ENCODE measurements around the gene GRK6. TPM values are rescaled to one million over a fixed set of nuclear protein-coding genes. Genes with fewer than 3 reads are reported as not detected.

The GRK6 gene
- total RNA-seq, 1 donor from 2014 or later, result 43.9 TPM

- H3K36me3 ChIP-seq, result no peaks in the 10 kb centered on the region
- intact Hi-C loops (cut with DNase I), result loop anchor here (10.0 kb wide), 1 partner anchor 54 kb away; the partner anchor contains the start of genes F12 and PFN3
These were observed 32.5 kb downstream of the GRK6 start for GRCh38 chr5:177458912-177459350.

GRCh38 chr5:177459357-177459756, 32.9 kb downstream of the GRK6 start:
- TF ChIP-seq CTCF (IDR thresholded peaks at IDR 0.05), result no peak
- DNase-seq (no peak), ATAC-seq (no peak)
- intact Hi-C loops (cut with DNase I), result loop anchor here (10.0 kb wide), 1 partner anchor 55 kb away; the partner anchor contains the start of genes F12 and PFN3
- H3K4me3 ChIP-seq, result no peak overlapping the region
- H3K4me1 ChIP-seq, result peaks cover 23% of the 10 kb centered on the region
- H3K36me3 ChIP-seq, result no peaks in the 10 kb centered on the region
- H3K27ac ChIP-seq, result no peak overlapping the region
- H3K27me3 ChIP-seq, result no peaks in the 10 kb centered on the region
- no peaks in the 10 kb centered on the region for H3K9me3 ChIP-seq

More at GRCh38 chr5:177458912-177459350, 32.5 kb downstream of the GRK6 start:
- no peak for TF ChIP-seq CTCF (IDR thresholded peaks at IDR 0.05)
- Histone ChIP-seq H3K27ac (no peak overlapping the region), H3K4me3 (no peak overlapping the region), H3K27me3 (no peaks in the 10 kb centered on the region), H3K4me1 (peaks cover 27% of the 10 kb centered on the region), H3K9me3 (no peaks in the 10 kb centered on the region)
- DNase-seq (no peak), ATAC-seq (no peak)

- intact Hi-C loops (cut with DNase I), result loop anchor here (10.0 kb wide), 1 partner anchor 55 kb away; the partner anchor contains the start of genes F12 and PFN3
- no peaks in the 10 kb centered on the region for H3K9me3 ChIP-seq
- H3K4me3 ChIP-seq, result no peak overlapping the region
- peaks cover 21% of the 10 kb centered on the region for H3K4me1 ChIP-seq
- ATAC-seq, result no peak
- H3K27me3 ChIP-seq, result no peaks in the 10 kb centered on the region
- no peak for DNase-seq
- no peaks in the 10 kb centered on the region for H3K36me3 ChIP-seq
- no peak for TF ChIP-seq CTCF (IDR thresholded peaks at IDR 0.05)
- no peak overlapping the region for H3K27ac ChIP-seq
These were observed 33.5 kb downstream of the GRK6 start for GRCh38 chr5:177459819-177460628.

GRCh38 chr5:177462021-177462670, 35.7 kb downstream of the GRK6 start:
- Histone ChIP-seq H3K27me3 (no peaks in the 10 kb centered on the region), H3K9me3 (no peaks in the 10 kb centered on the region), H3K27ac (peak overlapping the region; percentile 30), H3K4me3 (no peak overlapping the region), H3K4me1 (peaks cover 6% of the 10 kb centered on the region), H3K36me3 (peaks cover 14% of the 10 kb centered on the region)
- DNase-seq, result no peak
- ATAC-seq, result peak; percentile 58
- intact Hi-C loops (cut with DNase I), result no loop called here
- no peak for TF ChIP-seq CTCF (IDR thresholded peaks at IDR 0.05)

GRCh38 chr5:177465044-177465443, 38.6 kb downstream of the GRK6 start:
- intact Hi-C loops (cut with DNase I), result no loop called here
- Histone ChIP-seq H3K27ac (no peak overlapping the region), H3K36me3 (peaks cover 14% of the 10 kb centered on the region), H3K4me3 (no peak overlapping the region), H3K9me3 (no peaks in the 10 kb centered on the region), H3K27me3 (no peaks in the 10 kb centered on the region), H3K4me1 (peaks cover 5% of the 10 kb centered on the region)
- ATAC-seq (no peak), DNase-seq (no peak)
- no peak for TF ChIP-seq CTCF (IDR thresholded peaks at IDR 0.05)

All from upper lobe of right lung (tissue), 1 donor.